Measurements from ENCODE around the gene RTKN2.
A peak's percentile ranks its signal among the peaks of the same experiment; 100 is the strongest.

Gene RTKN2

DNA sequence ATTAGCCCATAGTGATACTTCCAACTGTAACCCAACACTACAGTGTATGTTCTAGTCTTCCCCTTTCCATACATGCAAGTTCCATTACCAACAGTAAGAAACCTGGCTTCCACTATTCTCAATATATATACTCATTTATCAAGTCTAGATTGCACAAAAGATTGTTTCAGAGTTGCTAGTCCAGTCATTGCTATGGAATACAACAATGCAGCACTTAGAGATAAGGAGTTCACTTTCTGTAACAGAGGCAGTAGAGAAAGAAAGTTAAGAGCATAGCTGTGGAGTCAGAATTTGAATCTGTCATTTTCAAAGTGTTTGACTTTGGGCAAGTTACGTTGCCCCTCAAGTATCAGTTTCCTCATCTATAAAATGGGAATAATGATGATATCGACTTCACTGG lies 90.1 kb downstream of the RTKN2 start:
- TF ChIP-seq, protein P1, sequence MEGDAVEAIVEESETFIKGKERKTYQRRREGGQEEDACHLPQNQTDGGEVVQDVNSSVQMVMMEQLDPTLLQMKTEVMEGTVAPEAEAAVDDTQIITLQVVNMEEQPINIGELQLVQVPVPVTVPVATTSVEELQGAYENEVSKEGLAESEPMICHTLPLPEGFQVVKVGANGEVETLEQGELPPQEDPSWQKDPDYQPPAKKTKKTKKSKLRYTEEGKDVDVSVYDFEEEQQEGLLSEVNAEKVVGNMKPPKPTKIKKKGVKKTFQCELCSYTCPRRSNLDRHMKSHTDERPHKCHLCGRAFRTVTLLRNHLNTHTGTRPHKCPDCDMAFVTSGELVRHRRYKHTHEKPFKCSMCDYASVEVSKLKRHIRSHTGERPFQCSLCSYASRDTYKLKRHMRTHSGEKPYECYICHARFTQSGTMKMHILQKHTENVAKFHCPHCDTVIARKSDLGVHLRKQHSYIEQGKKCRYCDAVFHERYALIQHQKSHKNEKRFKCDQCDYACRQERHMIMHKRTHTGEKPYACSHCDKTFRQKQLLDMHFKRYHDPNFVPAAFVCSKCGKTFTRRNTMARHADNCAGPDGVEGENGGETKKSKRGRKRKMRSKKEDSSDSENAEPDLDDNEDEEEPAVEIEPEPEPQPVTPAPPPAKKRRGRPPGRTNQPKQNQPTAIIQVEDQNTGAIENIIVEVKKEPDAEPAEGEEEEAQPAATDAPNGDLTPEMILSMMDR (conservative IDR thresholded peaks at IDR 0.05; ENCODE audit: low read length) = no peak
- no peak for DNase-seq (ENCODE audit: low read depth)
- H3K4me3 ChIP-seq (ENCODE audit: low read length) = no peak overlapping the region

DNA sequence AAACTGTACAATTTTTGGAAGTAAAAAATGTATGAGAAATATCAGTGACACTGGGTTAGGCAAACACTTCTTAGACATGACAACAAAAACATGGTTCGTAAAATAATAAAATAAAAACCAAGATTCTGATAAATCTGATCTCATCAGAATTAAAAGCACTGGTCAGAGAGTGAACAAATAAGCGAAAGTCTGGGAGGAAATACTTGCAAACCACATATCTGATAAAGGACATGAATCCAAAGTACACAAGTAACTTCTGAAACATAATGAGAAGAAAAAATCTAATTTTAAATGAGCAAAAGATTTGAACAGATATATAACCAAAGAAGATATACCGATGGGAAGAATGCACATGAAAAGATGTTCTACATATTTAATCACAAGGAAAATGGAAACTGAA lies 91.5 kb downstream of the RTKN2 start:
- DNase-seq (ENCODE audit: low read depth) = no peak
- TF ChIP-seq, protein P1 (conservative IDR thresholded peaks at IDR 0.05; ENCODE audit: low read length) = no peak
- no peak overlapping the region for H3K4me3 ChIP-seq (ENCODE audit: low read length)

DNA sequence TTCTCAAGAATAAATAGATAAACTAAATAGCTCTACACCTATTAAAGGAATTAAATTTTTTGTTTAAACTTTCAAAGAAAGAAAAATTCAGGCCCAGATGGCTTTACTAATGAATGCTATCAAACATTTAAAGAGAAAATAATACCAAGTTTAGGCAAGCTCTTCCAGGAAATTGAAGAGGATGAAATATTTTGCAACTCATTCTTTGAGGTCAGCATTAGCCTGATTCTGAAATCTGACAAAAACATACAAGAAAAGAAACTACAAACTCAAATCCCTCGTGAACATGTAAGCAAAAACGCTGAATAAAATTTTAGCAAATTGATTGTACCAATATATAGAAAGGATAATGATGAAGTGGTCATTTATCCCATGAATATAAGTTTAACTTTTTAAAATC lies 93.4 kb downstream of the RTKN2 start:
- DNase-seq (ENCODE audit: low read depth) = peak; percentile 16
- TF ChIP-seq, protein P1 (conservative IDR thresholded peaks at IDR 0.05; ENCODE audit: low read length) = no peak
- no peak overlapping the region for H3K4me3 ChIP-seq (ENCODE audit: low read length)

DNA sequence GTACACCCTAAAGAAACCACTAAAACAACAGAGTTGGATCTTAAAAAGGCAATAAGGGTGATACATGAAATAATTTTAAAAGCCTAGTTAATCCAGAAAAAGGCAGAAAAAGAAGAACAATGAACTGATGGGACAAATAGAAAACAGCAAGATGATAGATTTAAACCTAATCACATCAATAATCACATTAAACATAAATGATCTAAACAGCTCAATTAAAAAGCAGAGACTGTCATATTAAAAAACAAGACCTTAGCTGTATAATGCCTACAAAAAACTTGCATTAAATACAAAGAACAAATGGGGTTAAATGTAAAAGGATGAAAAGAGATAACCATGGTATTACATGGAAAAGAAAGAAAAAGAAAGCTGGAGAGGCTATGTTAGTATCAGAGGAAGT lies 96.2 kb downstream of the RTKN2 start:
- TF ChIP-seq, protein P1 (conservative IDR thresholded peaks at IDR 0.05; ENCODE audit: low read length) = no peak
- DNase-seq (ENCODE audit: low read depth) = no peak
- no peak overlapping the region for H3K4me3 ChIP-seq (ENCODE audit: low read length)

DNA sequence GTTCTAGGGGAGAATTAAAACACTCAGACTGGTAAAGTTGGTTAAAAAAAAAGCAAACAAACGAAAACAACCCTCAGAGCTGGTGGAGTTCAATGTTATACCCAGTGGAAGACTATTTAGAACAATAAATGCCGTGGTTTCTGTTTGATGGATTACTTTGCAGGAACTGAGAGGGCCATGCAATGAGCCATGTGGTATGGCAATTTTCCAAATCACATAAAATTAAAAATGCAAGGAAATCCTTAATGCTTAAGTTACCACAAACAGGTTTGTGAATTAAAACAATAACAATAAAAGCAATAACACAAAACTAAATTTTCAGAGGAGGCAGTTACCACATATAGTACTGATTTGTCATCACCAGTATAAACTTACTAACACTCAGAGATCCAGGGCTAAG lies 96.9 kb downstream of the RTKN2 start:
- peak; percentile 72 for DNase-seq (ENCODE audit: low read depth)
- no peak overlapping the region for H3K4me3 ChIP-seq (ENCODE audit: low read length)
- TF ChIP-seq, protein P1 (conservative IDR thresholded peaks at IDR 0.05; ENCODE audit: low read length) = no peak

DNA sequence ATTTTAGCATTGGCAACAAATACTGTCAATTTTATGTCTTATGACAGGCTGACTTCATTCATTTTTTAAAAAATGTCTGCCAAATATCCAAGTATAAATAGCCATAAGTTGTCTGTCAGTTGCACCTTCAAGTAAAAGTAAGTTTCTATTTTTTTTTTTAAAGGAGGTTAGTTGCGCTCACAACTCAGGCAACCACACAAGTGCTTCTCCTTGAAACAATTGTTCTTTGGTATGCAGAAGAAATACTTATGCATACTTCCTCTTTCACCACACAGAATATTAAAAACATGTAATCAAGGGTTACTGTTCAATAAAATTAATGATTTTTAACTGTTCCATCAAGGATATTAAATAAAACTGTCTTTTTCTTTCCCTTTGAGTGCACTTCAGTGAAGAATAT lies 97.9 kb downstream of the RTKN2 start:
- DNase-seq (ENCODE audit: low read depth) = peak; percentile 13
- TF ChIP-seq, protein P1 (conservative IDR thresholded peaks at IDR 0.05; ENCODE audit: low read length) = no peak
- no peak overlapping the region for H3K4me3 ChIP-seq (ENCODE audit: low read length)

DNA sequence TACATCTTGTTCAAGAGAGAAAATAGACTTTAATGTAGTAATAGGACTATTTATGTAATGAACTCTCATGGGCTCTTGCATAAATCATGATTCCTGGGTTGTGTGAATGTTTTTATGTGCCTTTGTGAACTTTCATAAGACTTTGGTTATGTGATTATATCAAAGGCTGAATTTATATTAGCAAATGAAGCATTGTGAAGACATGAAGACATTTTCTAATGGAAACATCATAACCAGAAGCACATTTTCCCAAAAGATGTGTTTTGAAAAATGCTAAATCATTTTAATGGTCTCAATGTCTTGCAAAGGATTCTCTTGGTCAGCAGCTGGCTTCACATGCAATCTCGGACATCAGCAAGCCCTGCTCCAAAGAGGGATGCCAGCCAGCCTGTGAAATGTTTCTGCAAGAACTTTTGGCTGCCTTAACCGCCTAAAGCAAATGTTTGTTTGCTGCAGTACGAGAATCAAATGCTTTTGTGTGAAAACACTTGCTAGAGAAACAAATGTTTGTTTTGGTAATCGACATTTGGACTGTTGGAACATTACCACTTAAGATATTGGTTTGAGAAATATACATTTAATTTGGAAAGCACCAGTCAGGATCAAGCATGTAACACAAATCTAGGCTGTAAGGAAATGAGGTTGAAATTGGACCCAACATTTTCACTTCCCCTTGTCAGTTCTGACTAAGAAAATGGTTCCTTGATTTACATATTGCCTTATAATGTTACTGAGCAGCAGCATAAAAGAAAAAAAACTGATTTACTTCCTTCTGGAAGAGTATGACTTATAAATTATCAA lies 102.1 kb downstream of the RTKN2 start:
- H3K4me3 ChIP-seq (ENCODE audit: low read length) = no peak overlapping the region
- DNase-seq (ENCODE audit: low read depth) = peak; percentile 98
- TF ChIP-seq, protein P1 (conservative IDR thresholded peaks at IDR 0.05; ENCODE audit: low read length) = no peak
